ENCODE data around the gene PRUNE2.

Gene PRUNE2

DNA sequence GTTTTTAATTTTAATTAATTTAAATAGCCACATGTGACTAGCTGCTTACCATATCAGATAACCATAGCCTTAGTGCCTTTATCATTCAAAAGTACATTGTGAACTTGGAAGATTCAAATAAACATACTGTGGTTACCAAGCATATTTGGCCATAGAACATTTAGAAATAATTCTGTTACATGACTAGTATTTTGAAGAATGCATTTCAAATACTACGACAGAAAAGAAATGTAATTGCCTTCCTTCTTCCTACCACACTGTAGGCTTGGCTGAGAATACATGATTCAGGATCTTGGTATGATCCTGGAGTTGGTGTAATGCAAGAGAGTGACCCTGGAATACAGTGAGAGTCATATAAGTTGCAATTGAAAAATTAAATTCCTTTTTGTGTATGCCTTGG lies 251.3 kb downstream of the PRUNE2 start:
- no peak for DNase-seq

DNA sequence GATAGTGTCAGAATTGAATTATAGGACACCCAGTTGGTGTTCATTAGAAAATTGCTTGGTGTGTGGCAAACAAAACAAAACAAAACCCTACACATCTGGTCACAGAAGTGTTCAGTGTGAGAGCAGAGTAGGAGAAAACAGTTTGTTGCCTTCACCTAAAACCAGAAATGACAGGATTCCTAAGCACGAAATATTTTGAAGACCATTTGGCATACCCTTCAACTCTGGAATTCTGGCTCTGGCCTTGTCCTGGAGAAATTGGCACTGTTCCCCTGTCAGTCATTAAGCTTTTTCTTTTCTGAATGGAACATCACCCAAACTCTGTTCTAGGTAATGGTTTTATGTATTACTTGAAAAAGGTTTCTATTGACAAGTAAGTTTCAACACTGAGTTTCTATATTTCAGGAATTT lies 251.9 kb downstream of the PRUNE2 start:
- DNase-seq, result no peak

DNA sequence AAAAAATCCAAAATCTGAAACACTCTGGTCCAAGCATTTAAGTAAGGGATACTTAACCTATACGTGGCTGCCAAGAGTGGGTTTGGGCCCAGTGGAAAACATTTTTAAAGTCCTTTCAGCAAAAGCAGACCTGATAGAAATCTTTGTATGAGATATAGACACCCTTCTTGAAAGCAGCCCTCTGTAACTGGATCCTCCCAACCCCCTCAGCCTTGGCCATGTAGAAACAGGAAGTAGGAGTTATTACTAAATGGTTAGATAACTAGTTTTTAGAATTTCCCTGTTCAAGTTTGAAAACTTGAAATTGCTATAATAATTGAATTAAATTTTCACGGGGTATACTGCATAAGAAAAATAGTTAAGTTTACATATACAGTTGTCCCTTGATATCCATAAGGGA lies 253.0 kb downstream of the PRUNE2 start:
- no peak for DNase-seq

DNA sequence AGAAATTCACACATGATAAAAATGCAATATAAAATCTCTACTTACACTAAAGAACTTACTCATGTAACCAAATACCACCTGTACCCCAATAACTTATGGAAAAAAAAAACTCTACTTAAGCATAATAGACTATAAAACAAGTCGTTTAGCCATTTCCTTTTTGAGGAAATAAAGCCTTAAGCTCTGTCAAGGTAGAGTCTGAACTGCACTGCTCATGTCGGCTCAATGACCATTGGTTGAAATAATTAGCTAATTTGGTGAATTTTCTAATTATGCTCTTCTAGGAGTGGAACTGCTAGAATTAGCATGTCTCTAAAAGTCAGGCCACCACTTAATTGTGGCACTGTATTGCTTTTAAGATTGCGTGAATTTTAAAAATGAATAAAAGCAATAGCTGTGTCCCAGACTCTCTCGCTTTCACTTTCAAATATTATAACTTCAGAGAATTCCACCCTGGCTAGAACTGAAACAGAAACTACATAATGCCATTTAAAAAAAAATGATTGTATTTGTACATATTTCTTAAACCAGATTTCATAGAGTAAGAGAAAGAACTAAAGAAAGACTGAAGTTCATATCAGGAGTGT lies 254.7 kb downstream of the PRUNE2 start:
- no peak for DNase-seq

DNA sequence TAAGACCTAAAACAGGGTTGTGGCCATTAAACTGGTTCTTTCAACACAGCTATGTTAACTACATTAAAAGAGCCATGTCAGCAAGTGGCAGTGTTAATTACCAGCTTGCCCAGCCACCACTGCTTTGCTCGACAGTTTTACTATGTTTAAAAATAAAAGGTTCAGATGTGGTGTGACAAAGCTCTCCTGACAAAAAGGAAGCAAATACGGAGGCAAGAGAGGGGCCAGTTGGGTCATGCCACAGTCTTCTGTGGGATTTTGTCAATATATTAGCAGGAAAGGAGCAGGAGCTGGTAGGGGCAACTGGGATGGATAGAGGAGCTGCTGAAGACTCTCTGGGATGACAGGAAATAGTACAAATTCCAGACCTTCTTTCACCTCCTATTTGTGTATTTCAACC lies 255.2 kb downstream of the PRUNE2 start:
- DNase-seq, result no peak

DNA sequence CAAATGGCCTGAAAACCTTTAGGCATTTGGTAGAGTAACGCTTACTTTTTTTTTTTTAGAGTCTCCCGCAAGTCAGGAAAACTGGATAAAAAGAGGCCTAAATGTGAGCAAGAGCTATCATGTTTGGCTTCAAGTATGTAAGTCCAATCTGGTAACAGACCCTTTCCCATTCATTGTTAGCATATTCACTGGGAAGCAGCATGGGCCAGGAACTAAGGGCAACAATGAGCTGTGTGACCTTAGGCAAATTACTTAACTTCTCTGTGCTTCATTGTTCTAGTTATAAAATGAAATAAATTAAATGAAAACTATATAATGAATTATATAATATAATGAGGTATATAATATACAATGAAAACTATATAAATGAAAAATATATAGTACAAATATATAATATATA lies 256.0 kb downstream of the PRUNE2 start:
- no peak for DNase-seq

DNA sequence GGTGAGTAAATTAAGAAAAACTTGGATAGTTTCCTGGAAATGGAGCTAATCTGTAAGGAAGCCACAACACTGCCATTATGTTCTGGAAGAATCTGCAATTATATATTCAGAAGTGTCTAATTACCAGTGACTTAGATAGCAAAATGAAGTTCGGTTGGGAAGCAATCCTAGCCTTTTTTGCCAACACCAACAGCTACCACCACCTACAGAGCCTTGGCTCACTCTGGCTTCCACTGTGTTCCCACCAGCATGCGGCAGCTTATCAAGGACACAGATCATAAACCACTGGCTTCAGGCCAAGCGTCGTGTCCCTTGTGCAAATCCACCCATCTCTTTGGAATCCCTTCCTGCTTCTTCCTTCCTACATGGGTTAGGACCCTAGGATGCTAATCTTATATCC lies 259.7 kb downstream of the PRUNE2 start:
- peak; percentile 94 for DNase-seq

DNA sequence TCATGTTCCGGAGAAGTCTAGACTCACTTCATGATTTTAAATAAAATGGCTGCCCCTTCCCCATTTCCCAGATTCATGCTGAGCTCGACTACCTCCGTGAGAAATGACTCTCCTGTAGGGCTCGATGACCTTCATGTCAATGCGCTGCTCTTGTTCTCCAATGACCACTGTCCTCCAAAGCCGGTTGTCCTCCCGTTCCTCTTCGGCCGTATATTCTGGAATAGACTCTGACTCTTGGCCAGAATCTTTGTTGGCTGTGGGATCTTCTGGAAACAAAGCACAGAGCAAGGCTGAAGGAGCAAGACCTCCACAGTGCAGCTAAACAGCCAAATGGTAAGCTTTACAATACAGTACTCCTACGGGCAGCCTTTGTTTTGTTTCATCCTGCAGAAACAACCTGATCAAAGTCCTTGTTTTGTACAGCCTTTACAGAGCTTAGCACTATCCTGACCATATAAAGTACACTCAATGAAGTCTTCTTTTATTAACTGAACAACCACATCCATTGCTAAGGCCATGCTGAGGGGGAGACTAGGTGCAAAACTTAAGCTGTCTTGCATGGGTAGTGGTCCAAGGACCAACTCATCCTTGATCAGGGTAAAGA lies 261.2 kb downstream of the PRUNE2 start:
- no peak for DNase-seq

DNA sequence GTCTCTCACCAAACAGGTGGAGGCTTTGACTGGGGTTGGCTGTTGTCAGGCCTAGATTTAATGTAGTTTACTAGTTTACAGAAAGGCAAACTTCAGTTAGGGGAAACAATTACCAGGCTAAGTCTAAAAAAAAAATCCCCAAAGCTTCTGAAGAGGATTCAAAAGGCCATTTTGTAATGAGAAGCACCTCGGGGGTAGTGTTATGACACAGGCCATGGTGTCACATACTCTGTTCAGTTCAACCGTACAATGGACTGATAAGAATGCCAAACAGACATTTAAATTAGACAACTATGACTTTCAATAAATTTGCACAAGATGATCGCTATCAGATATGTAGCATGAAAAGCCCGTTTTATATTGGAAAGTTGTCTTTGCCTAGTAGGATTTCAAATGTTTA lies 261.7 kb downstream of the PRUNE2 start:
- DNase-seq, result no peak

DNA sequence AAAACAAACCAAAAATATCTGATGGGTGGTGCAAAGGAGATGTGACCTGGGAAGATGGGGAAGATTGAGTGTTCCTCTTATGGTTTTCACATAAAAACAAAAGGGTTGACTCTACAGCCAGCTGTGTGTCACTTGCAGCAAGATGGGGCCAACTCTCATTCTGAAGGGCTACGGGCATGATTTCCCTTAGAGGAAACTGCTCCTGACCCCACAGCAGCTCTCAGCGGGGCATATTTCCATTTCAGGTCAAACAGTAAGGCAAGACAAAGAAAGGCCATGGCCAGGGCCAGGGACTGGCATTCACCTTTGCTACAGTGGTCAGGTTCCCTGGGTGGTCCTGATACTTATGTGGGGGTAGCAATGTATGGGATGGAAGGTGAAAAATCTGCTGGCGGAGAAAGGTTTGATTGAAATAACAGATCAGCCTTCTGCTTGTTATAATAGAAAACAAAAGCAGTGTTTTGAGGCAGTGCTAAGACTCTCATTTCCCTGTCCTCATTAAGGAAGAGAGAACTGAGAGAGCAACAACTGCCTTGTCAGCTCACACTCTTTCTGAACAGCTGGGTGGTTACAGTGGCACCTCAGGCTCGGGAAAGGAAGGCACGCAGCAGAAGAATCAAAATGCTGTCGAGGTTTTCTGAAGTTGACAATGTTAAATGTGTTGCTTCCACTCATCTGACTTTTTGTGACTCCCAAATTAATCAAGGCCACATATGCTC lies 262.4 kb downstream of the PRUNE2 start:
- no peak for DNase-seq

DNA sequence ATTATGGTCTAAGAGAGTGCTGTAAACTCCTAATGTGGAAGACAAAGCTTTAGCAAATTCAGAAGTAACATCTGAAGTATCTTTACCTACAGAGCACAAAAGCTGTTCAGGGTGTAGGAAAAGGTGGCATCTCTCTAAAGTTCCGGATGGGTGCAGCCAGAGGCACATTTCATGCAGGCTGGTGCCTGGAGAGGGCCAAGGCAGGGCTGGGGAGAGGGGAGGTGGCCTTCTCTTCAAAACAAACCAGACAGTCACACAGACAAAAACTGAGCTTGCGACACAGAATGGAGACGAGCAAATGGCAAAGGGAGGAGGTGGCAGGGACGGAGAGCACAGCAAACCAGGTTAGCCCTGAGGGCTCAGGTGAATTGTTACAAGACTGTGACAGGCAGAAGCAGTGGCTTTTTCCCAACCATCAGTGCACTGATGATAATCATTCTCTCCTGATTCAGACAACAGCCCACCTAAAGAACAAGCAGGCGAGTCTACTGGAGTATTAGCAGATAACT lies 263.2 kb downstream of the PRUNE2 start:
- no peak for DNase-seq

DNA sequence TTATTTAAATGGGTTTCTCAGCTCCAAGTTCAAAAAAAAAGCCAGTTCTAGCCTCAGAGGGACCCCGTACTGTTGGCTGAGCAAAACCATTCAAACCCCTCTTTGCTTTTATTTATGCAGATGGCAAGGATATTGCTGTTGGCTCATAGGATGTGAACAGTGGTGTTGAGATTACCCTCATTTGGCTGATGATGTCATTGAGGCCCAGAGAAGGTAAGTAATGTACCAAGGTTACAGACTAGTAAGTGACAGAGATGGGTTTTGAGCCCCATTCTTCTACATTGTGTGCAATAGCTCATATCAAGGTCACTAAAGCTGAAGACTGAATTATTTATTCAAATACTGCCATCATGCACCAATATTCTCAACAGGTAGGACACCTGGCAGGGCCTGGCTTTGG lies 263.8 kb downstream of the PRUNE2 start:
- no peak for DNase-seq

DNA sequence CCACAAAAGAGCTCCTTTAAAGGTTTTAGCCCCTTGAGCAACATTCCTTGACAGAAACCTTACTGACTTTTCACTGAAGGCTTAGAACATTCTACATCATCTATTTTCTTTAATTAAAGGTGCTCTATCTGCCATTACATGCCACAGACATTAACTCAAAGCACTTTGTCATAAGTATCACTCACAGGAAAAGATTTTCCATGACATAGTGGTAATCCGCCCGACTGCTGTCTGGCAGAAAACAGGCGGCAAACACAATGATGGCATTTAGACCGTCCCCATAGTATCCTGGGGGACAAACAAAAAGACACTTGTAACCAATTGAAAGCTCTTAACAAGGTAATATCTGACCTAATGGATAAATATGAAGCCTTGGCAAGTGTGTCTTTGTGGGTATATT lies 267.9 kb downstream of the PRUNE2 start:
- no peak for DNase-seq

DNA sequence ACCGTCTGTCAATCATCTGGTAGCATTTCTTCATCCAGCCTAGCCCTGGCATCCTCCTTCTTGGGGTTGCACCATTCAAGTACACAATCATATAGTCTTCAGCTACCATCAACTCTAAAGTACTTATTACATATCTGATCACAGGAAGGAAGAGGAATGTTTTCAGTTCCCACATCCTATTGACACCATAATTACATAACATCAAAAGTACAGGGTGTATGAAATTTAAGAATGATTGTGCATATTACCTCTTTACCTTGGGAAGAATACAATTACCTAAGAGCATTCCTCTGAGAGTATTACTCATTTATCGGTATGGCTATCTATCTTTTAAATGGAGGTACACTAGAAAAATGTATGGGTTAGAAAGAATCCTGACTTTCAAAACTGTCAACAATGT lies 268.5 kb downstream of the PRUNE2 start:
- no peak for DNase-seq

DNA sequence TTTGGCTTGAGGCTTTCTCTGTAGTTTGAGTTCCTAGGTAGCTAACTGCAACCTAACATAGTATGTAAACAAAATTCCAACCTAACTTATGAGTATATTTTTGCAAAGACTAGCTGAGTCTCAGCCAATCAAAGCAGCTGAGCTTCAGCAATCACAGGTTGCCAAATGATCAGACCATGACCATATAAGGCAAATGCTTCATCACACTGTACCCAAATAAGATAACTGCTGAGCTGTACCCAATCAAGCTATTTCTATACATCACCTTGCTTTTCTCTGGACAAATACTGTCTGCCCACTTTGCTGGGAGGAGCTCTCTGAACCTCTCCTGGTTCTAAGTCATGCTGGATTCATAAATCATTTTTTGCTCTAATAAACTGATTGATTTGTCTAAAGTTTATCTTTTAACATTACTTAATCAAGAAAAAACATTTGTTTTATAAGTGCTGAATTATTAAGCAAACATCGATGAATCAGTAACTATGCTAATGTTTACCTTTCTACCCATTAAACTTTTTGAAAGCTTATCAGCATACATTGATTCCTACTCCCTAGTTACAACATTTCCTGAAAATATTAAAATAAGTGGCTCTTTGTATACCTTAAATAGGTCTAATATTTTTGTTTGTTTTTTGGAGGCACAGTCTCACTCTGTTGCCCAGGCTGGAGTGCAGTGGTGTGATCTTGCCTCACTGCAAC lies 271.4 kb downstream of the PRUNE2 start:
- no peak for DNase-seq

DNA sequence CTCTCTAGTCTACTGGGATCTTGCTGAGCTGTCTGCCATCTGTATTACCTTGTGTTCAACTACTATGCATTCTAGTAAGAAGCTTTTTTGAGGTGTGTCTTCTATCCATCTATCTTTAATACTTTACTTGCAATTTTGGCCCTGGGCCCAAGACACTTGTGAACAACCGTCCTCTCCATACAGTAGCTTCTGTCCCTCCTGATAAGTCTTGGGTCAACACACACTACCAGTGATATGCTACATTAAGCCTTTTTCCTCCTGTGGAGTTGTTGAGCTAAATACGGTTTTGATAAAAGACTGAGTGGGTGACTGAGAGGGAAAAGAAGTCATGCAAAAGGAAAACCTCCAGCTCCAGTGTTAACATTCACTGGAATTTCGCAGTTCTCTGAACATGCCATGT lies 275.0 kb downstream of the PRUNE2 start:
- no peak for DNase-seq

DNA sequence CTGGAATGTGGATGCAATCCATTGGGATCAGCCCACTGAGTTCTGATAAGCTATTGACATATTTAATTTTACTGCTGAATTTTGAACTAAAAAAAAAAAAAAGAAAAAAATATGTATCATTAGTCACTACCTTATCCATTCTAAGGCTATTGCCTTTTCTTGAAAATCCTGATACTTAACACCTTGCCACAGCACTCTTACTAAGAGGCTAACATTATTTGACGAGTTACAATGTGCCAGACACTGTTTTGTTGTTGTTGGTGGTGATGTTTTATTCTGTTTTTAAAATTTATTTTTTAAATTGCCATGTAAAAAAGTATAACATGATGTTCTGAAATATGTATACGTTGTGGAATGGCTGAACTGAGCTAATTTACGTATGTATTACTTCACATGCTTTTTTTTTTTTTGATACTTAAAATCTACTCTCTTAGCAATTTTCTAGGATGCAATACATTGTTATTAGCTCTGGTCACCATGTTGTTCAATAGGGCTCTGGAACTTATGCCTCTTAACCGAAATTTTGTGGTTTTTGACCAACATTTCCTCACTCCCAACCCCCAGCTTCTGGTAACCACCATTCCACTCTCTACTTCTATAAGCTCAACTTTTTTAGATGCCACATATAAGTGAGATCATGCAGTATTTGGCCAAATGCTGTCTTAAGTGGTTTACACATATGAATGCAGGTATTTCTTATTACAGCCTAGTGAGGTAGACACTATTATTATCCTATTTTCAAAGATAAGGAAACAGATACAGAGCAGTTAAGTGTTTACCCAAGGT lies 276.5 kb downstream of the PRUNE2 start:
- DNase-seq, result no peak

DNA sequence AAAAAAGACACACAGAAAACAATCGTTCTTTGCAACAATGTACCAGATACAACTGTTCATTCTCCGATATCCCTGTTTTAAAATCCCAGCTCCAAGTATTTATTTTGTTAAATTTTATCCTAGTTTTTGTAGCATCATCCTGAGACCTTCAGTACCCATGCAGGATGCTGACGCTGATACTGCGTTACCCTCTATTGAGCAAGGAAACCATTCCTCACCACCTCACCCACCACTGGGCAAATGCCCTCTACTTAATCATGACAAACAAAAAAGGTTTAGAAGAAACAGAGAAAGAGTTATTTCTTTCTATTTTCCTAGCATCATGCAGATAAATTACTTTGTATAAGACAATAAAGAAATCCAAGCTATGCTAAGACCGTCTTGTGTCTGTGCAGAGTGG lies 277.8 kb downstream of the PRUNE2 start:
- no peak for DNase-seq

DNA sequence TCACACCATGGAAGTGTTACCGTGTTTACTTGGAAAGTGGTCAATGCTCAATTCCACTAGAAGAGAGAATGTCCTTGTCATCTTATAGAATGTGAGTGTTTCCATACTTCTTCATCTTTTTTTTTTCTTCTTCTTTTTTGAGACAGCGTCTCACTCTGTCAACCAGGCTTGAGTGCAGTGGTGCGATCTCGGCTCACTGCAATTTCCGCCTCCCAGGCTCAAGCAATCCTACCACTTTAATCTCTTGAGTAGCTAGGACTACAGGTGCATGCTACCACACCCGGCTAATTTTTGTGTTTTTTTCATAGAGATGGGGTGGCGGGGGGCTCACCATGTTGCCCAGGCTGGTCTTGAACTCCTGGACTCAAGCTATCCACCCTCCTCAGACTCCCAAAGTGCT lies 278.9 kb downstream of the PRUNE2 start:
- DNase-seq, result no peak

DNA sequence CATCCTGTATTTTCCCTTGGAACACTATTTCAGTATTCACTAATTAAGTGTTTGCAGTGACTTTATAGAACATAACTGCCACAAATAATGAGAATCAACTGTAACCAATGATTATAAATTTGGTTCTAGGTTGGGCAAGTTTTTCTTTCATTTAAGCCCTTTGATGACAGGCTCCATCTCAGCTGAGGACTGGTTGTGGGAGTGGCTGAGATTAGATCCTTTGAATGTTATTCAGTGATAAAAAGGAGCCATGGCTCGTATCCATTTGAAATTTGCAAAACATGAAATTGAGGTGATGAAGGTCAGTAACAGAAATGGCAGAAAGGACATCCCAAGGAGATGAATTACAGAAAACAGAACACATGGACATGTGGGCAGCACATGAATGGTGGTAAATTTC lies 279.8 kb downstream of the PRUNE2 start:
- DNase-seq, result no peak

DNA sequence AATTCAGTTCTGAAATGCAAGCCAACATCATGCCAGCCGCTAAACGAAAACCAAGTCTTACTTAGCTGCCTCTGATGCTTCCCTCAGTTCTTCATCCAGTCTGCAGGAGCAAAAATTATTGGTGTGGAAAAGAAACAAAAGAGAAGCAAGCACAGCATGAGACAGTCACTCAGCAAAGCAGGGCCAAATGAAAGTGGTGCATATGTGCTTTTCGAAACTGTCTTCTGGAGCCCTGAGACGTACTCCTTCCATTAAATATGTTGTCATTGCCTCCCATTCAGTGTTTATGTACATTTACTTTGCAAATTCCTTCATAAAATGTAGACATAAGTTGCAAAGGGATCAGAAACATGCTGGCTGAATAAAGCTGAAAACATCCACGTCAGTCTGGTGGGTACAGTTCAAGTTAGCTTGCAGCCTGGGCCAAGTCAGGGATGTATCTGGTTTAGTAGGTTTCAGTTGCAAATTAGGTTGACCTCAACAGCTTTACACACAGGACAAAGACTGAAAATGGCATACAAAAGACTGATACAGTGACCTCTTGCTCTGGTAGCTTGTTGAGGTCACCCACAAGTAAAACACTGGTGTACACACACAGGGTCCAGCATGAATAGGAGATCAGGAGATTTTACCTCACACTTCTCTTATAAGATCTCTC lies 281.4 kb downstream of the PRUNE2 start:
- DNase-seq, result no peak

DNA sequence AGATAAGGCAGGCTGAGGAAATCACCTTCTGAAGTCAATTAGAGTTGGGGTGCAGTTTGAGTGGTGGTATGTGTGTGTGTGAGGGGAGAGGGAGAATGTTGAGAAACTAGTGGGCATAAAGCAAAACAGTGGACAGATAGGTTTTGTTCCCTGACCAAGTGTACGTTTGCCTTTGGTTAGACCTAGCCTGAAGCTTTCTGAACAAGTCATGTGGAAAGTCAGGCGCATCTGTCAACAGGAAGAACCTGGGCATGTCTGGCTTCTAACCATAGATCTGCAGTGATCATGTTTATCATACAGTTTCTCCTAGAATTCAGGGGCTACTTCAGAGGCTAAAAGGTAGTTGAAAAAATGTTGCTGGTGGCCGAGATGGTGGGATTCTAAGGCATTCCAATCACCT lies 284.9 kb downstream of the PRUNE2 start:
- peak; percentile 2 for DNase-seq

DNA sequence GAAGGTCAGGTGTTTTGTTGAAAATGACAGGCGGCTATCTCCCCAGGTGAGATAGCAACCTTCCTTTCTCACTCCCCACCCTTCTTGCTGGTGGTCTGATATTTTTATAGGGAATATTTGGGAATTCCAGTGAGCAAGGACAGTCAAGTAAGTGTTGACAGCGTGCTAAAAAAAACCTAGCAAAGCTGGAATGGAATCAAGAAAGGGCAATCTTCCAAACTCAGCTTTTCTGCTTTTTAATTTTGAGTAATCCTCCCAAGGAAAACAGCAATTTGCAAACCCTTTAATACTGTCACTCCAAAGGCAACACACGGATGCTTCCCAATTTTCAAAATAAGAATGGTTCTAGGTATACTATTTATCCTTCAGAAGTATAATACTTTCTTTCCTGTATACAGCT lies 285.3 kb downstream of the PRUNE2 start:
- DNase-seq, result no peak

Measured in COR-L47 (cell line).